ENCODE measurements around the gene OBSCN.

OBSCN gene

DNA sequence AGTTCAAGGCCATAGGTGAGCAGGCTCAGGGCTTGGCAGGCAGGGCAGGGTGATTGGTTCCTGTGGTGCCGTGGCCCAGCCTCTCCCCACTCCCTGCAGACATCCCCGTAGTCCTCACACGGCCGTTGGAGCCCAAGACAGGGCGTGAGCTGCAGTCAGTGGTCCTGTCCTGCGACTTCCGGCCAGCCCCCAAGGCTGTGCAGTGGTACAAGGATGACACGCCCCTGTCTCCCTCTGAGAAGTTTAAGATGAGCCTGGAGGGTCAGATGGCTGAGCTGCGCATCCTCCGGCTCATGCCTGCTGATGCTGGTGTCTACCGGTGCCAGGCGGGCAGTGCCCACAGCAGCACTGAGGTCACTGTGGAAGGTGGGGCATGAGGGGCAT is 71.9 kb downstream of the OBSCN start:
- no peak for ATAC-seq

GRCh38 chr1:228280106-228280901 is 72.5 kb downstream of the OBSCN start:
- ATAC-seq = no peak

- ATAC-seq = no peak
Observed at GRCh38 chr1:228280961-228281591, 73.2 kb downstream of the OBSCN start.

- ATAC-seq = no peak
Observed at GRCh38 chr1:228281631-228282328, 73.9 kb downstream of the OBSCN start.

GRCh38 chr1:228282329-228283042 is 74.6 kb downstream of the OBSCN start:
- no peak for ATAC-seq

DNA sequence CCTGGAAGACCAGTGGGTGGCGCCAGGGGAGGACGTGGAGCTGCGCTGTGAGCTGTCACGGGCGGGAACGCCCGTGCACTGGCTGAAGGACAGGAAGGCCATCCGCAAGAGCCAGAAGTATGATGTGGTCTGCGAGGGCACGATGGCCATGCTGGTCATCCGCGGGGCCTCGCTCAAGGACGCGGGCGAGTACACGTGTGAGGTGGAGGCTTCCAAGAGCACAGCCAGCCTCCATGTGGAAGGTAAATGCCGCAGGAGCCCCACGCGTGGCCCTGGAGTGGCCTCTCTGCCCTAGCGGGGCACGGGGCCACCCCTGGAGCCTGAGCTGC is 75.2 kb downstream of the OBSCN start:
- ATAC-seq = no peak

DNA sequence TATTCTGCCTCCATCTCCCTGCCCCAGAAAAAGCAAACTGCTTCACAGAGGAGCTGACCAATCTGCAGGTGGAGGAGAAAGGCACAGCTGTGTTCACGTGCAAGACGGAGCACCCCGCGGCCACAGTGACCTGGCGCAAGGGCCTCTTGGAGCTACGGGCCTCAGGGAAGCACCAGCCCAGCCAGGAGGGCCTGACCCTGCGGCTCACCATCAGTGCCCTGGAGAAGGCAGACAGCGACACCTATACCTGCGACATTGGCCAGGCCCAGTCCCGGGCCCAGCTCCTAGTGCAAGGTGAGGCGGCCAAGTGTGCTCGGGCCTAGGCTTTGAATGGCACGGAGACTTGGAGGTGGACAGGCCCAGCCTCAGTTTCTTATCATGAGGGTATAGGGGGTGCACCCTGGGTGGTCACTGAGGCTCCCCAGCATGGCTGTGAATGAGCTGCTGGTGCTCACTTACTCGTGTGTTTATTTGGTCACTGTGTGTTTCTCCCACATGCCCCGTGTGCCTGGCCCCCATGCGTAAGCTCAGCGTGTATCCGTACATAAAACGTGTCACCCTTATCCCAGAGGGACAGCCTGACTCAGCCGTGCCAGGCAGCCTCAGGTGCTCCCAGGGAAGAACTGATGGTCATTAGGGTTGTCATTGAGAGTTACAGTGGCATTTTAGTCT is 75.8 kb downstream of the OBSCN start:
- no peak for ATAC-seq

- no peak for ATAC-seq
Observed at GRCh38 chr1:228284148-228284495, 76.3 kb downstream of the OBSCN start.

GRCh38 chr1:228284521-228284920 is 76.7 kb downstream of the OBSCN start:
- ATAC-seq = no peak

- no peak for ATAC-seq
Observed at GRCh38 chr1:228285661-228286504, 78.0 kb downstream of the OBSCN start.

GRCh38 chr1:228286505-228287417 is 78.9 kb downstream of the OBSCN start:
- no peak for ATAC-seq

DNA sequence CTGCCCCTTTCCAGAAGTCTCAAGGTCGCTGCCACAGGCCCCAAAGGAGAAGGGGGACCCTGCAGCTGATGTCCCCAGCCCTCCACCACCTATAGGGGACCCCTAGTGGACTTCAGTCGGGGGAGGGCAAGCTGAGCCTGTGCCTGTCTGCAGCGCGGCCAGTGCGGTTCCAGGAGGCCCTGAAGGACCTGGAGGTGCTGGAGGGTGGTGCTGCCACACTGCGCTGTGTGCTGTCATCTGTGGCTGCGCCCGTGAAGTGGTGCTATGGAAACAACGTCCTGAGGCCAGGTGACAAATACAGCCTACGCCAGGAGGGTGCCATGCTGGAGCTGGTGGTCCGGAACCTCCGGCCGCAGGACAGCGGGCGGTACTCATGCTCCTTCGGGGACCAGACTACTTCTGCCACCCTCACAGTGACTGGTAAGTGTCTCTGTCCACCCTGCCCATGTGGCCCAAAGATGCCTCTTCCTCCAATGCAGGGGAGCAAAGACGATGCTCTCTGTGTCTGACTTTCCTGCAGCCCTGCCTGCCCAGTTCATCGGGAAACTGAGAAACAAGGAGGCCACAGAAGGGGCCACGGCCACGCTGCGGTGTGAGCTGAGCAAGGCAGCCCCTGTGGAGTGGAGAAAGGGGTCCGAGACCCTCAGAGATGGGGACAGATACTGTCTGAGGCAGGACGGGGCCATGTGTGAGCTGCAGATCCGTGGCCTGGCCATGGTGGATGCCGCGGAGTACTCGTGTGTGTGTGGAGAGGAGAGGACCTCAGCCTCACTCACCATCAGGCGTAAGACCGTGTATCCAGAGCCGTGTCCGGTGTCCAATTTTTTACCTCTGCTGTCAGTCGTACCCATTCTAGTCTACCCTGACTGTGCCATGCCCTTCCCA is 79.9 kb downstream of the OBSCN start:
- no peak for ATAC-seq

DNA sequence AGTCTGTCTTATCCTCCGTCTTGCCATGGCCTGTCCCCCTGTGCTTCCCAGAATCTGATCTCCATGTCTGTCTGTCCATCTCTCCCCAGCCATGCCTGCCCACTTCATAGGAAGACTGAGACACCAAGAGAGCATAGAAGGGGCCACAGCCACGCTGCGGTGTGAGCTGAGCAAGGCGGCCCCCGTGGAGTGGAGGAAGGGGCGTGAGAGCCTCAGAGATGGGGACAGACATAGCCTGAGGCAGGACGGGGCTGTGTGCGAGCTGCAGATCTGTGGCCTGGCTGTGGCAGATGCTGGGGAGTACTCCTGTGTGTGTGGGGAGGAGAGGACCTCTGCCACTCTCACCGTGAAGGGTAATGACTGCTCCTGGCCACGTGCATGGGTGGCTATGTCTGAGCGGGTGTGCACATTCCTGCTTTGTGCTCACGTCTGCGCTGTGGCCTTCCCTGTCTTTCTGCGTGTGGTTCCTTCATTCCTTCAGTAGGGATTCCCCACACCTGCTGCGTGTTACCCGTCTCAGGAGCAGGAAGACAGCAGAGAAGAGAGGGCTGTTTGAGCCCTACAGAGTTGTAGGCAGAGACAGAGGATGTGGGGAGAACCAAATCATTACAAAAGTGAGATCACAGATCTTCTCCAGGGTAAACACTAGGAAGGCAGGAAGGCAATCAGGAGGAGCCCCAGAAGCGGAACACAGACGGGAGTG is 80.8 kb downstream of the OBSCN start:
- no peak for ATAC-seq

GRCh38 chr1:228289239-228289849 is 81.5 kb downstream of the OBSCN start:
- no peak for ATAC-seq

DNA sequence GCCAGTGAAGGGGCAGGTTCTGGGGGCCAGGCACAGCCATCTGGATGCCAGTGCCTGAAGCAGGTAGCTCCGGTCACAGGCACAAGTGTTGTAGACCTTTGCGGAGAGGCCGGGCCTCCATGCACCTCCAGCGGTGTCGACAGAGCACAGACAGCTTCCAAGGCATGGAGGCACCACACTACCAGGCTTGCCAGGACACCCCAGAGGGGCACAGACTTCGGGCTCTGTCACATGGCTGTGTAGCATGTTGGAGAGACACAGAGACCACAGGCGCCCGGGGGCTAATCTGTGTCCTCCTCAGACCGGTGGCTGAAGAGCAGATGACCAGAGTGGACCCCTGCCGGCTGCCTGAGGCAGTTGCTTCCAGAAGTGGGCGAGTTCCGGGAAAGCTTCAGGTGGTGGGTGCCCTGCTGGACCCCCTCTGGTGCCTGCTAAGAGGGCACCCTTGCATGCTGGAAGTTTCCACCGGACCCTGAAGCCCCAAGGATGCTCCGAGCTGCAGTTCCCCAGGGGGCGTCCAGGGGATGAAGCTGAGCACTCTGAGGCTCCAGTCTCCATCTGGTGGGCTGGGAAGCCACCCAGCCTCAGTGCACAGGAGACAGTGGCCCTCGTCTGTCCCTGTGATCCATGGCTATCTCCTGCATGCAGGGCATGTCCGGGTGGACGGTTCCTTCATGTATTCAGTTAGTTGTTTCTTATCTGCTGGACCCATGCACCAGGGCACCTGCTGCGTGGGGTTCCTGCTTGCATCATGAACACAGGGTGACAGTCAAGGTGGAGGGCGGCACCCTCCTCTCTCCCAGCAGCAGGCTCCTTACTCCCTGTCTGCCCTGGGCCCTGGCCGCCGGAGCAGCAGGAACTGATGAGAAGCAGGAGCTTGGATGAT is 82.4 kb downstream of the OBSCN start:
- ATAC-seq = no peak

- no peak for ATAC-seq
Observed at GRCh38 chr1:228291906-228292608, 84.2 kb downstream of the OBSCN start.

GRCh38 chr1:228292609-228292911 is 84.7 kb downstream of the OBSCN start:
- no peak for ATAC-seq
